GM18499 (cell line): ENCODE data around the gene CIART.

ENCODE experiments used
- ATAC-seq: cut with Tn5 transposase; IDR thresholded peaks from one replicate; pipeline ENCODE4 v1.9.1; 2021; ENCODE audit warnings: moderate number of reproducible peaks; ENCODE audit not compliant: insufficient read depth, unreplicated experiment

Gene CIART

GRCh38 chr1:150259758-150260669 lies 22.3 kb upstream of the CIART start:
- ATAC-seq, result no peak

GRCh38 chr1:150261367-150261766 lies 21.0 kb upstream of the CIART start:
- ATAC-seq, result no peak

- ATAC-seq, result no peak
These were observed 19.7 kb upstream of the CIART start for GRCh38 chr1:150262388-150263320.

DNA sequence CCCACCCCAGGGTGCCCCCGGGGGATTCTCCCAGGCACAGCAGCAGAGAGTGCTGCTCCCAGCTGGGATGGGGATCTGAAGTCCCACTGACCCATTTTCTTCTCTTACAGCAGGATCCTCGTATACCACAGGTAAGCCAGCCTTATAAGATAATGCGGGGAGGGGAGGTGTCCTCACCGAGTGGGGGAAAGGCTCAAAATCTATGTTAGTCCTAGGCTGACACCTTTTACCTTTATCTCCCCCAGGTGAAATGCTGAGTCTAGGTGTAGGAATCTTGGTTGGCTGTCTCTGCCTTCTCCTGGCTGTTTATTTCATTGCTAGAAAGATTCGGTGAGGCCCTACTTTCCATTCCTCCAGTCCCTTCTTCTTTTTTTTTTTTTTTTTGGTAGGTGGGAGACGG lies 18.8 kb upstream of the CIART start:
- ATAC-seq, result no peak

DNA sequence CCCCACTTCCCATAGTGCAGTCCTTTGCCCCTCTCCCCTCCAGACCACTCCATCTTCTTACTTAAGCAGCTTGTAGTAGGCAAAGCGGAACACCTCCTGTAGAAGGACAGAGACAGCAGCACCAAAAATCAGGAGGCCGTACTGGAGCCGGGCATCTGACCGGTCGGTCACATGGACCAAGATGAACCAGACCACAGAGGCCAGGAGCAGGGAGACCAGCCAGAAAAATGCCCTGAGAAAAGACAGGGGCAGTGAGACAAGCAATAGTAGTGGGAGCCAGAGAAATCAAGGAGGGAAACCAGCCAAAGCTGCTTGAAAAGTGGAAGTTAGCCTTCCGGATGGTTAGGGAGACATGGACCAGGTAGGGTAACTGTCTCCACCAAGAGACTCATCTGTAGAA lies 14.5 kb upstream of the CIART start:
- ATAC-seq, result no peak

DNA sequence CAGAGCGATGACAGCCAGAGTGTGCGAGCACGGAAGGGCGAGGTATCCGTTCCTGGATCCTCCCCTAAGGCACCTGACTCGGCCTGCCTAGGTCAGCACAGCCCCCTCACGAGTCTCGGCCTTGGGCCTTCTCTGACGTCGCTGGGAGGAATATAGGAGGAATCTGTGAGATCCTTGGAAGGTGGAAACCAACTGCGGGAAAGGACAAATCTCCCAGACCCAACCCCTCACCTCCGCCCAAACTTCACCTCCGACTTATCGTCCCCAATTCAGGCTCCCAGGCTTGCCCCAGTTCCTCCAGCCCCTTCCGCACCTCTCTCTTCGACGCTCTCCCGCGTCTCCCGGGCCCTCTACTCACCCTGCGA lies 14.0 kb upstream of the CIART start:
- no peak for ATAC-seq

DNA sequence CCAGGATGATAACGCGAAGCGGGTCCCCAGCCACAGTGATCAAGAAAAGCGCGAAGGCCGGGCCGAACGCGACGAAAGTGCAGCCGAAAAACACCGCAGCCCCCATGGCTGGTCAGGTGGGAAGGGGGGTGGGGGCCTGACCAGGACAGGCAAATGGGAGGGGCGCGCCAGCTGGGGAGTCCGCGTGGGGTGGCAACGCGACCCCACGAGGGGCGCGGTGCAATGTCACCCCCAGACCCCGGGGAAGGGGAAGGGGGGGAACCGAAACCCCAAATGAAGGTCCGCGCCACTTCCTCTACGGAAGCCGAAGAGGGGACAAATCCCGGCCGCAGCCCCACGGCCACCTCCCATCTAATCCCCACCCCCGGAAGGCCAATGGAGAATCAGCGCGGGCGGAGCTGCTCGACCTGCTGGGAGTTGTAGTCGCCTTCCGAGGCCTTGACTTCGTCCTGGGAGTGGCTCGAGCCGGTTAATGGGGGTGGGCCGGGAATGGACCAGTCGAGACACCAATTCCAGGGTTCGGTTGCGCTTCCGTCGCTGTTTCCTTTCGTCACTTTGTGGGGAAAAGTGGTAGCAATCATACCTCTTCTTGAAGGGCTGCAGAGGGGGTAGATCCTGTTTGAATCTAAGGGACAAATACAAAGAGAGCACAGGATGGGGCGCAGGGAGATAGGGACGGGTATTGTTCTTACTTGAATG lies 13.5 kb upstream of the CIART start, which contains the start of gene APH1A:
TSS of gene APH1A (minus strand) at position 312 of the 699 bp plus-strand sequence. CDS start at position 106, 206 bp downstream.
- ATAC-seq, result peak; percentile 86

GRCh38 chr1:150269451-150269850 lies 12.9 kb upstream of the CIART start:
- ATAC-seq, result no peak

GRCh38 chr1:150271291-150271959 lies 10.9 kb upstream of the CIART start:
- no peak for ATAC-seq

- no peak for ATAC-seq
These were observed 9.0 kb upstream of the CIART start for GRCh38 chr1:150273311-150273710.

DNA sequence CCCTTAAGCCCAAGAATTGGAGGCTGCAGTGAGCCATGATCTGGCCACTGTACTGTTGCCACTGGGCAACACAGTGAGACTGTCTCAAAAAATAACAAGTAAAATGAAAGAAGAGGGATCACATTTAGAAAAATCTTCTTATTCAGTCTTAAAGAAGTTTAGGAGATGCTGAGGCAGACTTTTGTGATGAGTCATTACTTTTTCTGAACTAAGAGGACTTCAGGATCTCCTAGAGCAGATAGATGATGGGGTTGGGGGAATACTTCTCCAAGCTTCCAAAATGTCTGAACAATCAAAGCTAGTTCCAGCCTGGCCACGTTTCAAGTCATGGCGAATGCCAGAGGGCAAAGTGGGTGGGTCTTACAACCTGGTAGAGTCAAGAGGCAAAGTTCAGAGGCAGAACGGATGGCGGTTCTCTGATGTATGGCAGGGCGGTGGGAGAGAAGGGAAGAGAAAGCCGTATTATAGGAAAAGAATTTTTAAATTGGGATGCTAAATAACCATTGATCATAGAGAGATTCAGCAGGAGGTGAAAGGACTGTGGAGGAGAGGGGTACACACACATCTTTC lies 2.1 kb upstream of the CIART start:
- ATAC-seq, result no peak

GRCh38 chr1:150281221-150281757 lies 1.1 kb upstream of the CIART start:
- ATAC-seq, result no peak

- ATAC-seq, result no peak
These were observed 204 bp downstream of the CIART start for GRCh38 chr1:150282558-150282958.

- ATAC-seq, result no peak
These were observed 906 bp downstream of the CIART start for GRCh38 chr1:150283260-150283659.

- no peak for ATAC-seq
These were observed 6.0 kb downstream of the CIART start for GRCh38 chr1:150288382-150288781.

GRCh38 chr1:150288822-150289221 lies 6.5 kb downstream of the CIART start:
- no peak for ATAC-seq

DNA sequence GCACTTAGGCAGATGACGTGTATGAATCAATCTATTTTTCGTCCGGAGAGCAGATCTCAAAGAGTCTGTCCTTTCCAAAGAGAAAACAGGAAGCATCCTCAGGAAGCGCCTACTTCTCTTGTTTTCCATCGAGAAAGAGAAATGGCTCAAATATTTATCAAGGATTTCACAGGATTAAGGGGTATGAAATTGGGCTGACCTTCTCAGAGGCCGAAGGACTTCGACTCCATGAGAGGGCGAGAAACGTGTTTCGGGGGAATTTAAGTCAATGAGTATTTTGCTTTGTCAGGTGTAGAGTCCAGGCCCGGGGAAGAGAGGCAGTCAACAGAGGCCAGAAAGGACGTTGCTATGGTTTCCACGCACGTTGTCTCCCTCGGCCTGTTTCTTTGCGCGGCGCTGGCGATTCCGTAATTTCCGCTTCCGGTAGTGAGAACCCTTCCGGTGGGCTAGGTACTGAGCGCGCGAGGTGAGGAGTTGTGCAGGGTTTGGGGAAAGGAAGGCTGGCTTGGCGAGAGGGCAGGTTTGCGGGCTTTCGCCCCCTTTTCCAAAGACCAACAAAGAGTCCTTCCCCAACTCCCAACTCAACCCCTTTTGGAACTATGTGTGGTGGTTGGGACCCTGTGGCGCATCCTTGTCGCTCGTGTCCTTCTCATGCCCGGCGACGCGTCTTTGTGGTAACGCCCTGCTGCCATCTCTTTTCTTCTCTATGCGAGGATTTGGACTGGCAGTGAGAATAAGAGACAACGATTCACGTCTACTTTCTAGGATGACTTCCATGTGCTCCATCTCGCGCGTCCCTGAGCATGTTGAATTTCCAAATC lies 11.3 kb downstream of the CIART start, which contains the start of gene MRPS21:
TSS of gene MRPS21 (plus strand) at position 429 of the 821 bp plus-strand sequence. CDS start 506 bp downstream, outside the sequence.
- ATAC-seq, result peak; percentile 59

DNA sequence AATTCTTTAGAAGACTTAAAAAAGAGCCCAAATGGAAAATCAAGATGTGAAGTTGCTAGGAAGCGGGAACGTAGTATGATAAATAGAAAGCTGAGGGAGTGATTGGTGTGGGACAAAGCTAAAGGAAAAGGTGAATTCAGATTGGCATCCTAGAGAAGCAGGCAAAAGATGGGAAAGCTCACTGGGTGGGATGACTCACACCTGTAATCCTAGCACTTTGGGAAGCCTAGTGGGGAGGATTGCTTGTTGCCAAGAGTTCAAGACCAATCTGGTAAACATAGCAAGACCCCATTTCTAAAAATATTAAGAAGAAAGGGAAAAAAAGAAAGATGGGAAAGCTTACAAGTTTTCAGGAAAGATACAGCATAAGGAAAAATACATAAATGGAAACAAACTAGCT lies 13.1 kb downstream of the CIART start:
- ATAC-seq, result no peak
